H9 (cell line): ENCODE data around the gene ITGA1. TPM values are rescaled to one million over a fixed set of nuclear protein-coding genes. Genes with fewer than 3 reads are reported as not detected.

Source experiments
- DNase-seq: peaks from one replicate; pipeline ENCODE4 v3.0.0-alpha.2; 2017
- H2AFZ ChIP-seq: one replicate; pipeline ENCODE4 v1.6.1; 2013; ENCODE audit warnings: mild to moderate bottlenecking, low read length, control low read depth, moderate library complexity
- H2AK5ac ChIP-seq: 2 replicates; pipeline ENCODE4 v1.6.1; 2013; ENCODE audit warnings: low read length, control low read depth, mixed read lengths; ENCODE audit not compliant: insufficient read length
- H2BK120ac ChIP-seq: one replicate; pipeline ENCODE4 v1.6.1; 2013; ENCODE audit warnings: low read depth, mild to moderate bottlenecking, low read length, control low read depth, inconsistent platforms; ENCODE audit not compliant: poor library complexity, severe bottlenecking
- H2BK12ac ChIP-seq: 2 replicates; pipeline ENCODE4 v1.6.1; 2013; ENCODE audit warnings: low read length, control low read depth, mixed read lengths, low read depth; ENCODE audit not compliant: insufficient read length
- H2BK15ac ChIP-seq: 2 replicates; pipeline ENCODE4 v1.6.1; 2013; ENCODE audit warnings: low read depth, low read length, control low read depth
- H2BK20ac ChIP-seq: one replicate; pipeline ENCODE4 v1.6.1; 2013; ENCODE audit warnings: low read depth, mild to moderate bottlenecking, low read length, control low read depth, inconsistent platforms; ENCODE audit not compliant: poor library complexity, severe bottlenecking
- H2BK5ac ChIP-seq: 2 replicates; pipeline ENCODE4 v1.6.1; 2013; ENCODE audit warnings: low read length, control low read depth, mixed read lengths; ENCODE audit not compliant: insufficient read length
- H3K14ac ChIP-seq: 2 replicates; pipeline ENCODE4 v1.6.1; 2013; ENCODE audit warnings: low read length, control low read depth; ENCODE audit not compliant: insufficient read depth
- H3K18ac ChIP-seq: 2 replicates; pipeline ENCODE4 v1.6.1; 2013; ENCODE audit warnings: low read depth, mild to moderate bottlenecking, mixed read lengths, low read length, control low read depth; ENCODE audit not compliant: insufficient read length
- H3K23ac ChIP-seq: 2 replicates; pipeline ENCODE4 v1.6.1; 2013; ENCODE audit warnings: low read length, control low read depth, mixed read lengths, low read depth; ENCODE audit not compliant: insufficient read length
- H3K23me2 ChIP-seq: 2 replicates; pipeline ENCODE4 v1.6.1; 2013; ENCODE audit warnings: low read depth, mild to moderate bottlenecking, mixed read lengths, low read length, control low read depth; ENCODE audit not compliant: insufficient read length, poor library complexity, severe bottlenecking
- H3K27ac ChIP-seq: 2 replicates; pipeline ENCODE4 v1.5.1; 2013; ENCODE audit warnings: low read length, control low read depth, mixed read lengths, low read depth; ENCODE audit not compliant: insufficient read length
- H3K27me3 ChIP-seq: 2 replicates; pipeline ENCODE4 v1.6.1; 2013; ENCODE audit warnings: low read length, control low read depth, inconsistent platforms; ENCODE audit not compliant: insufficient read depth
- H3K4ac ChIP-seq: 2 replicates; pipeline ENCODE4 v1.6.1; 2013; ENCODE audit warnings: low read depth, mild to moderate bottlenecking, control low read depth, inconsistent platforms, low read length, moderate library complexity
- H3K4me1 ChIP-seq: 2 replicates; pipeline ENCODE4 v1.6.1; 2013; ENCODE audit warnings: low read length, control low read depth, inconsistent platforms; ENCODE audit not compliant: insufficient read depth
- H3K4me2 ChIP-seq: 2 replicates; pipeline ENCODE4 v1.6.1; 2013; ENCODE audit warnings: low read length, control low read depth, mixed read lengths; ENCODE audit not compliant: insufficient read length, insufficient read depth
- H3K56ac ChIP-seq: 2 replicates; pipeline ENCODE4 v1.6.1; 2013; ENCODE audit warnings: low read depth, mild to moderate bottlenecking, mixed read lengths, low read length, control low read depth; ENCODE audit not compliant: insufficient read length
- H3K79me1 ChIP-seq: 2 replicates; pipeline ENCODE4 v1.6.1; 2013; ENCODE audit warnings: low read depth, mild to moderate bottlenecking, moderate library complexity, low read length, control low read depth, inconsistent platforms; ENCODE audit not compliant: insufficient read depth, poor library complexity, severe bottlenecking
- H3K79me2 ChIP-seq: 2 replicates; pipeline ENCODE4 v1.6.1; 2013; ENCODE audit warnings: low read length, control low read depth, inconsistent platforms; ENCODE audit not compliant: insufficient read depth
- H3K9ac ChIP-seq: 2 replicates; pipeline ENCODE4 v1.6.1; 2013; ENCODE audit warnings: low read length, control low read depth, mixed read lengths; ENCODE audit not compliant: insufficient read length; ENCODE audit errors: extremely low read depth
- H3K9me3 ChIP-seq: one replicate; pipeline ENCODE4 v1.6.1; 2013; ENCODE audit warnings: low read depth, low read length, inconsistent platforms; ENCODE audit not compliant: control insufficient read depth
- H3T11ph ChIP-seq: one replicate; pipeline ENCODE4 v1.6.1; 2013; ENCODE audit warnings: mild to moderate bottlenecking, low read length, control low read depth, inconsistent platforms
- H4K20me1 ChIP-seq: one replicate; pipeline ENCODE4 v1.6.1; 2013; ENCODE audit not compliant: control insufficient read depth, insufficient read length, insufficient read depth
- H4K5ac ChIP-seq: 2 replicates; pipeline ENCODE4 v1.6.1; 2013; ENCODE audit warnings: low read depth, mild to moderate bottlenecking, mixed read lengths, low read length, control low read depth; ENCODE audit not compliant: insufficient read length
- H4K8ac ChIP-seq: replicated peaks from 2 replicates; pipeline ENCODE4 v1.6.1; 2013; ENCODE audit warnings: low read length, control low read depth, mixed read lengths, low read depth; ENCODE audit not compliant: insufficient read length
- H4K91ac ChIP-seq: 2 replicates; pipeline ENCODE4 v1.6.1; 2013; ENCODE audit warnings: low read depth, mild to moderate bottlenecking, moderate library complexity, mixed read lengths, low read length, control low read depth; ENCODE audit not compliant: insufficient read length
- H3K27ac Mint-ChIP-seq, 3 experiments: 2 replicates in 2 of 3; 3 replicates in 1 of 3; pipeline ENCODE4 v1.8.0; 2020 to 2021; ENCODE audit warnings: mixed read lengths in 3 of 3, mild to moderate bottlenecking in 1 of 3, moderate library complexity in 1 of 3
- H3K27me3 Mint-ChIP-seq: 2 replicates; pipeline ENCODE4 v1.8.0; 2021; ENCODE audit warnings: low read depth, mild to moderate bottlenecking, moderate library complexity, mixed read lengths
- H3K36me3 Mint-ChIP-seq, 3 experiments: 2 replicates in 2 of 3; 3 replicates in 1 of 3; pipeline ENCODE4 v1.8.0; 2020 to 2021; ENCODE audit warnings: low read depth in 3 of 3, mixed read lengths in 3 of 3; ENCODE audit not compliant: insufficient read depth in 1 of 3
- H3K4me1 Mint-ChIP-seq, 2 experiments: 2 replicates each; pipeline ENCODE4 v1.8.0; 2020; ENCODE audit warnings: mixed read lengths in 2 of 2
- H3K4me3 Mint-ChIP-seq, 2 experiments: 2 replicates in 1 of 2; 3 replicates in 1 of 2; pipeline ENCODE4 v1.8.0; 2020 to 2021; ENCODE audit warnings: mild to moderate bottlenecking in 2 of 2, mixed read lengths in 2 of 2, moderate library complexity in 1 of 2
- H3K9me3 Mint-ChIP-seq, 2 experiments: 2 replicates in 1 of 2; 3 replicates in 1 of 2; pipeline ENCODE4 v1.8.0; 2020; ENCODE audit warnings: mild to moderate bottlenecking in 2 of 2, mixed read lengths in 2 of 2, moderate library complexity in 1 of 2
- CTCF ChIP-seq: fragments of 200-600 bp; sonication (generic); conservative IDR thresholded peaks from 3 replicates; pipeline ENCODE4 v1.8.0; 2021; ENCODE audit warnings: antibody characterized with exemption, mild to moderate bottlenecking
- WGBS: extraction: QIAGEN DNeasy Blood & Tissue Kit; methylation state at CpG from one replicate; pipeline ENCODE4 v1.1.7; 2013; ENCODE audit warnings: missing lambda C conversion rate, low lambda C conversion rate, mixed read lengths; ENCODE audit not compliant: insufficient read length; ENCODE audit errors: extremely low coverage; 5-methylcytosine and 5-hydroxymethylcytosine counted together
- total RNA-seq: library from RNA; stranded (reverse); gene quantifications from 2 replicates; pipeline ENCODE4 v1.2.1, GENCODE V29; 2021

The ITGA1 gene
- total RNA-seq, 1 experiment from 2014 or later = 3.9 TPM

- H4K5ac ChIP-seq = no peak overlapping the region
- H3K4me2 ChIP-seq = no peak overlapping the region
- no peak overlapping the region for H3K23ac ChIP-seq
- no peak overlapping the region for H3K9ac ChIP-seq
- H2BK120ac ChIP-seq = no peak overlapping the region
- no peak overlapping the region for H3K27ac Mint-ChIP-seq
- H2BK20ac ChIP-seq = no peak overlapping the region
- no peak overlapping the region for H3K27ac ChIP-seq
- no peak overlapping the region for H3T11ph ChIP-seq
- H3K18ac ChIP-seq = no peak overlapping the region
- H2AFZ ChIP-seq = no peak overlapping the region
- H3K9me3 Mint-ChIP-seq = no peaks in the 10 kb centered on the region
- H4K20me1 ChIP-seq = no peaks in the 10 kb centered on the region
- TF ChIP-seq CTCF = no peak
- H2BK15ac ChIP-seq = no peak overlapping the region
- no peak overlapping the region for H3K56ac ChIP-seq
- H3K79me1 ChIP-seq = no peaks in the 10 kb centered on the region
- H2BK12ac ChIP-seq = no peak overlapping the region
- WGBS = no CpG with 5 or more reads among the region's 1 CpG
- H3K79me2 ChIP-seq = no peaks in the 10 kb centered on the region; the same call in 1 of the 2 replicates
- H2BK5ac ChIP-seq = no peak overlapping the region
- no peaks in the 10 kb centered on the region for H3K4me1 ChIP-seq
- no peak overlapping the region for H3K14ac ChIP-seq
- no peaks in the 10 kb centered on the region for H3K23me2 ChIP-seq
- H3K4me3 Mint-ChIP-seq = no peak overlapping the region
- H3K27me3 Mint-ChIP-seq = no peaks in the 10 kb centered on the region
- H3K36me3 Mint-ChIP-seq = no peaks in the 10 kb centered on the region
- H3K4ac ChIP-seq = no peak overlapping the region
- no peaks in the 10 kb centered on the region for H3K4me1 Mint-ChIP-seq
- no peak for DNase-seq
- no peaks in the 10 kb centered on the region for H3K9me3 ChIP-seq
- no peak overlapping the region for H4K91ac ChIP-seq
- H2AK5ac ChIP-seq = no peak overlapping the region
- H4K8ac ChIP-seq = no peak overlapping the region
- H3K27me3 ChIP-seq = no peaks in the 10 kb centered on the region
These were observed 209.3 kb downstream of the ITGA1 start for GRCh38 chr5:52996979-52997378.
